Common myeloid progenitor, CD34-positive (primary cell): Measurements from ENCODE around the gene CHMP2A.

Experiments used
- CTCF ChIA-PET: fragments of 350-600 bp; sonication (Branson Sonifier 250); formaldehyde crosslinking; loops from one replicate; lab custom pipeline; 2021; ENCODE audit warnings: antibody characterized with exemption; lab: Charles Lee
- POLR2A ChIA-PET: fragments of 350-600 bp; sonication (Branson Sonifier 250); formaldehyde crosslinking; loops from one replicate; lab custom pipeline; 2021; ENCODE audit warnings: antibody characterized with exemption; lab: Charles Lee
- DNase-seq, 3 donors: peaks; one replicate each; pipeline versions ENCODE4 v3.0.0 to v3.0.0-alpha.2; 2013
- H3K27ac ChIP-seq, 2 experiments: 1 replicate in 1 of 2; 2 replicates in 1 of 2; pipeline ENCODE4 v1.7.0; 2013; ENCODE audit warnings: inconsistent platforms in 2 of 2, low read length in 2 of 2, mild to moderate bottlenecking in 2 of 2, low read depth in 1 of 2, moderate library complexity in 1 of 2; ENCODE audit not compliant: severe bottlenecking in 2 of 2, insufficient read depth in 1 of 2, poor library complexity in 1 of 2
- H3K27me3 ChIP-seq, 5 experiments: replicated peaks in 2 of 5; 1 replicate in 3 of 5; 2 replicates in 2 of 5; pipeline versions ENCODE4 v1.6.1 to v1.7.0; 2013; ENCODE audit warnings: low read length in 4 of 5, mild to moderate bottlenecking in 2 of 5, moderate library complexity in 2 of 5, inconsistent platforms in 1 of 5; ENCODE audit not compliant: insufficient read depth in 5 of 5, control insufficient read depth in 4 of 5
- H3K36me3 ChIP-seq, 4 experiments: 1 replicate in 2 of 4; 2 replicates in 2 of 4; pipeline versions ENCODE4 v1.6.1 to v1.7.0; 2013; ENCODE audit warnings: low read length in 3 of 4, control low read depth in 1 of 4, mild to moderate bottlenecking in 1 of 4; ENCODE audit not compliant: control insufficient read depth in 4 of 4, insufficient read depth in 4 of 4
- H3K4me1 ChIP-seq, 4 experiments: 1 replicate in 3 of 4; 2 replicates in 1 of 4; pipeline versions ENCODE4 v1.6.1 to v1.7.1; 2013; ENCODE audit warnings: low read length in 3 of 4, mild to moderate bottlenecking in 3 of 4, control low read depth in 1 of 4, inconsistent platforms in 1 of 4, moderate library complexity in 1 of 4; ENCODE audit not compliant: control insufficient read depth in 4 of 4, insufficient read depth in 4 of 4; ENCODE audit errors: control extremely low read depth in 1 of 4
- H3K4me3 ChIP-seq, 7 experiments: 1 replicate in 4 of 7; 2 replicates in 3 of 7; pipeline versions ENCODE4 v1.5.1 to v1.7.0; 2013; ENCODE audit warnings: mild to moderate bottlenecking in 7 of 7, low read length in 6 of 7, moderate library complexity in 6 of 7, inconsistent platforms in 2 of 7, low read depth in 2 of 7, control low read depth in 1 of 7; ENCODE audit not compliant: insufficient read depth in 4 of 7, control insufficient read depth in 1 of 7; ENCODE audit errors: extremely low read depth in 1 of 7
- H3K9me3 ChIP-seq, 5 experiments: 1 replicate in 4 of 5; 2 replicates in 1 of 5; pipeline versions ENCODE4 v1.6.1 to v1.7.1; 2013; ENCODE audit warnings: low read length in 4 of 5, mild to moderate bottlenecking in 2 of 5, inconsistent platforms in 1 of 5, low read depth in 1 of 5, moderate library complexity in 1 of 5; ENCODE audit not compliant: control insufficient read depth in 4 of 5, insufficient read depth in 2 of 5; ENCODE audit errors: control extremely low read depth in 1 of 5
- WGBS: methylation state at CpG from one replicate; pipeline ENCODE4 v1.1.5; 2013; ENCODE audit not compliant: insufficient coverage; 5-methylcytosine and 5-hydroxymethylcytosine counted together

Gene CHMP2A

GRCh38 chr19:58520257-58520599 lies 34.7 kb downstream of the CHMP2A start:
- Histone ChIP-seq H3K27me3 (no peaks in the 10 kb centered on the region), H3K36me3 (peaks cover 0 to 23% (median 16%) of the 10 kb centered on the region in 4 experiments), H3K4me1 (peaks cover 0 to 32% (median 29%) of the 10 kb centered on the region in 4 experiments), H3K27ac (peak overlapping the region; percentile 82 to 91), H3K9me3 (no peaks in the 10 kb centered on the region), H3K4me3 (peak overlapping the region; percentile 77 to 94 (median 83))
- ChIA-PET CTCF (interaction anchor here (1.0 to 8.8 kb wide), 15 partner anchors 10 to 64 kb away, joined by 3 to 139 read pairs (median 13); partner anchors contain the start of genes CHMP2A, MZF1, TRIM28 and UBE2M), POLR2A (interaction anchor here (1.2 to 2.0 kb wide), 6 partner anchors 12 to 55 kb away, joined by 4 to 24 read pairs (median 8); partner anchors contain the start of genes CHMP2A, TRIM28 and UBE2M)
- WGBS: no CpG with 5 or more reads among the region's 7 CpGs
- no peak for DNase-seq

- WGBS: under 1% methylated on average over 80 of the region's 87 CpGs
Observed at GRCh38 chr19:58519355-58520256, 35.3 kb downstream of the CHMP2A start, which contains the start of gene ZBTB45. TSS of gene ZBTB45 (minus strand) at chr19:58519810. CDS start at chr19:58517673, 2,137 bp downstream.

GRCh38 chr19:58519087-58519354 lies 35.9 kb downstream of the CHMP2A start:
- Histone ChIP-seq H3K9me3 (no peaks in the 10 kb centered on the region), H3K27me3 (no peaks in the 10 kb centered on the region), H3K36me3 (peaks cover 0 to 23% (median 17%) of the 10 kb centered on the region in 4 experiments), H3K27ac (peak overlapping the region; percentile 82 to 91), H3K4me3 (peak overlapping the region; percentile 77 to 94 (median 83)), H3K4me1 (peaks cover 0 to 40% (median 35%) of the 10 kb centered on the region in 4 experiments)
- 0% methylated on average over 11 of the region's 14 CpGs for WGBS
- DNase-seq: peak; percentile 73 to 84 (median 84)
- POLR2A ChIA-PET: interaction anchor here (1.0 to 1.6 kb wide), 3 partner anchors 36 to 157 kb away, joined by 4 to 24 read pairs (median 5); partner anchors contain the start of genes CHMP2A and ZNF497
- CTCF ChIA-PET: interaction anchor here (1.3 to 8.8 kb wide), 8 partner anchors 15 to 65 kb away, joined by 3 to 139 read pairs (median 30); partner anchors contain the start of genes CHMP2A and UBE2M

More at GRCh38 chr19:58519355-58520256, 35.3 kb downstream of the CHMP2A start, which contains the start of gene ZBTB45:
- H3K36me3 ChIP-seq: peaks cover 0 to 23% (median 17%) of the 10 kb centered on the region in 4 experiments
- peaks cover 0 to 35% (median 31%) of the 10 kb centered on the region in 4 experiments for H3K4me1 ChIP-seq
- POLR2A ChIA-PET: interaction anchor here (1.0 to 2.0 kb wide), 8 partner anchors 12 to 157 kb away, joined by 4 to 24 read pairs (median 6); partner anchors contain the start of genes CHMP2A, TRIM28, UBE2M and ZNF497
- no peaks in the 10 kb centered on the region for H3K27me3 ChIP-seq
- peak; percentile 97 for DNase-seq
- H3K9me3 ChIP-seq: no peaks in the 10 kb centered on the region
- CTCF ChIA-PET: interaction anchor here (1.0 to 8.8 kb wide), 16 partner anchors 10 to 65 kb away, joined by 3 to 139 read pairs (median 12); partner anchors contain the start of genes CHMP2A, MZF1, TRIM28 and UBE2M
- peak within 1 kb of the TSS; percentile 82 to 91 for H3K27ac ChIP-seq
- peak within 1 kb of the TSS; percentile 77 to 94 (median 83) for H3K4me3 ChIP-seq

- Histone ChIP-seq H3K9me3 (no peaks in the 10 kb centered on the region), H3K36me3 (peaks cover 0 to 23% (median 17%) of the 10 kb centered on the region in 4 experiments), H3K4me3 (peak overlapping the region; percentile 77 to 94 (median 83)), H3K27me3 (no peaks in the 10 kb centered on the region), H3K27ac (peak overlapping the region; percentile 82 to 91), H3K4me1 (peaks cover 0 to 45% (median 40%) of the 10 kb centered on the region in 4 experiments)
- DNase-seq: peak in 2 of 3 donors; percentile 30 to 31
- CTCF ChIA-PET: interaction anchor here (1.3 to 8.8 kb wide), 10 partner anchors 9 to 66 kb away, joined by 3 to 139 read pairs (median 20); partner anchors contain the start of genes CHMP2A and UBE2M
- POLR2A ChIA-PET: interaction anchor here (0.8 to 1.0 kb wide), 3 partner anchors 25 to 156 kb away, joined by 4 to 5 read pairs (median 4); partner anchors contain the start of genes TRIM28 and ZNF497
- whole genome bisulfite sequencing: 6% methylated on average over 18 of the region's 22 CpGs
Observed at GRCh38 chr19:58518256-58519086, 36.4 kb downstream of the CHMP2A start.

- peaks cover 0 to 48% (median 43%) of the 10 kb centered on the region in 4 experiments for H3K4me1 ChIP-seq
- WGBS: 97% methylated on average over 63 of the region's 65 CpGs
- H3K4me3 ChIP-seq: peak overlapping the region in 1 of 7 experiments; percentile 2
- no peaks in the 10 kb centered on the region for H3K9me3 ChIP-seq
- no peaks in the 10 kb centered on the region for H3K27me3 ChIP-seq
- peaks cover 0 to 23% (median 18%) of the 10 kb centered on the region in 4 experiments for H3K36me3 ChIP-seq
- ChIA-PET POLR2A (no interaction called here), CTCF (interaction anchor here (1.0 to 8.8 kb wide), 6 partner anchors 8 to 144 kb away, joined by 3 to 139 read pairs (median 19); partner anchors contain the start of genes CHMP2A and UBE2M)
- DNase-seq: no peak
- H3K27ac ChIP-seq: no peak overlapping the region
Observed at GRCh38 chr19:58516964-58517833, 37.7 kb downstream of the CHMP2A start.
